HEK293 (cell line): ENCODE data around the gene CACNA1D.

Experiments
- ATF2 ChIP-seq: fragments of 450-650 bp; formaldehyde crosslinking; IDR thresholded peaks from 2 replicates; pipeline ENCODE4 v1.5.1; 2016; ENCODE audit warnings: missing biosample characterization, missing genetic modification characterization, low read depth
- CTCF ChIP-seq: fragments of 450-650 bp; formaldehyde crosslinking; IDR thresholded peaks from 2 replicates; pipeline ENCODE4 v1.5.1; 2016; ENCODE audit warnings: missing biosample characterization, missing genetic modification characterization
- KLF16 ChIP-seq: fragments of 450-650 bp; formaldehyde crosslinking; IDR thresholded peaks from 2 replicates; pipeline ENCODE4 v1.5.1; 2017; ENCODE audit warnings: missing biosample characterization, missing genetic modification characterization
- KLF9 ChIP-seq: fragments of 450-650 bp; formaldehyde crosslinking; IDR thresholded peaks from 2 replicates; pipeline ENCODE4 v1.5.1; 2016; ENCODE audit warnings: missing biosample characterization, missing genetic modification characterization, low read depth
- TCF7L2 ChIP-seq: IDR thresholded peaks from 2 replicates; pipeline ENCODE4 v1.6.1; 2011; ENCODE audit warnings: low read depth, mild to moderate bottlenecking, inconsistent platforms, low read length, moderate library complexity, borderline replicate concordance
- ZBTB8A ChIP-seq: fragments of 450-650 bp; formaldehyde crosslinking; IDR thresholded peaks from 2 replicates; pipeline ENCODE4 v1.5.1; 2016; ENCODE audit warnings: missing biosample characterization, missing genetic modification characterization
- ZNF133 ChIP-seq: fragments of 450-650 bp; formaldehyde crosslinking; IDR thresholded peaks from 2 replicates; pipeline ENCODE4 v1.5.1; 2016; ENCODE audit warnings: missing biosample characterization, missing genetic modification characterization
- ZNF175 ChIP-seq: fragments of 450-650 bp; formaldehyde crosslinking; IDR thresholded peaks from 2 replicates; pipeline ENCODE4 v1.5.1; 2016; ENCODE audit warnings: missing biosample characterization, missing genetic modification characterization
- ZNF350 ChIP-seq: fragments of 450-650 bp; formaldehyde crosslinking; IDR thresholded peaks from 2 replicates; pipeline ENCODE4 v1.5.0; 2017; ENCODE audit warnings: missing biosample characterization, mild to moderate bottlenecking, missing genetic modification characterization
- ZNF558 ChIP-seq: fragments of 450-650 bp; formaldehyde crosslinking; IDR thresholded peaks from 2 replicates; pipeline ENCODE4 v1.5.1; 2016; ENCODE audit warnings: missing biosample characterization, missing genetic modification characterization
- ZNF580 ChIP-seq: fragments of 450-650 bp; formaldehyde crosslinking; IDR thresholded peaks from 2 replicates; pipeline ENCODE4 v1.5.1; 2016; ENCODE audit warnings: missing biosample characterization, missing genetic modification characterization
- ZNF658 ChIP-seq: fragments of 450-650 bp; formaldehyde crosslinking; IDR thresholded peaks from 2 replicates; pipeline ENCODE4; 2016; ENCODE audit warnings: missing biosample characterization, missing genetic modification characterization
- ZNF701 ChIP-seq: fragments of 450-650 bp; formaldehyde crosslinking; IDR thresholded peaks from 2 replicates; pipeline ENCODE4 v1.5.1; 2016; ENCODE audit warnings: missing biosample characterization, missing genetic modification characterization
- ZSCAN16 ChIP-seq: fragments of 450-650 bp; formaldehyde crosslinking; IDR thresholded peaks from 2 replicates; pipeline ENCODE4 v1.5.1; 2016; ENCODE audit warnings: missing biosample characterization, missing genetic modification characterization

DNA sequence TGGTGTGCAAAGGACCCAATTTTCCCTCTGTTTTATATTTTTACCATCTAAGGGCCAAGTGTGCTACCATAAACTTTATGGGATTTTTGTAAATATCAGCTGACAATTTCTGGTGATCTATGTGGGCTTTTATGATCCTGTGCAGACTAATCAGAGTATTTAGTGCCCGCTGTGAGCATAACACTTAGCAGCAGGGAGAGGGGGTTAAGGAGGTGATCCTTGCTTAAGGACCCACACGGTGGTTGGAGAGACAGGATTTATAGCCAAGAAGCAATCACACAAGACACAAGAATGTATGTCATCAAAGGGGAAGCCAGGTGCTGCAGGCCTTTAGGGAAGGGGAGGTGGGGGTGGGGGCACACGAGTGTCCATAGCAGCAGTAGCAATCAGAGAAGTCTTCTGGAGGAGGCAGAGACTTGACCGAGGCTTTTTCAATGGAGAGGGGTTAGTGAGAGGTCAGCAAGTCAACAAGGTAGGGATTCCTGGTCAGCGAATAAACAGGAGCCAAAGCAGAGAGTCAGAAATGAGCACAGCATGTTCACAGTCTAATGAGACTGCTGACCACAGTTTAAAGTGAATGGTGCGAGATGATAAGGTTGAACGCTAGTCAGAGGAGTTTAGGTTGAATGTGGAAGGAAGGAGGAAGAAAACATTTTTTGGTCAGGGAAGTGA is 4.5 kb upstream of the CACNA1D start:
- TF ChIP-seq ZNF658 = no peak
- TF ChIP-seq TCF7L2 = peak; percentile 81; the same call in 1 of the 2 replicates
- TF ChIP-seq ZNF133 (tag by site-specific recombination) = no peak
- no peak for TF ChIP-seq CTCF
- TF ChIP-seq ZNF701 = no peak
- TF ChIP-seq ATF2 (tag by site-specific recombination) = no peak
- no peak for TF ChIP-seq KLF16 (tag by site-specific recombination)
- TF ChIP-seq ZNF350 (tag by site-specific recombination) = no peak
- TF ChIP-seq ZNF558 = no peak
- no peak for TF ChIP-seq KLF9 (tag by site-specific recombination)
- TF ChIP-seq ZNF580 (tag by site-specific recombination) = no peak
- TF ChIP-seq ZBTB8A = peak; percentile 46; the same call in 1 of the 2 replicates
- TF ChIP-seq ZSCAN16 (tag by site-specific recombination) = no peak
- no peak for TF ChIP-seq ZNF175 (tag by site-specific recombination)
